GM12878 (cell line): ENCODE data around the gene ABHD17A. TPM values are rescaled to one million over a fixed set of nuclear protein-coding genes. Genes with fewer than 3 reads are reported as not detected.
A peak's percentile ranks its signal among the peaks of the same experiment; 100 is the strongest.

Experiments
- CBFB ChIP-seq: IDR thresholded peaks from 2 replicates; pipeline ENCODE4 v1.6.1; 2016; ENCODE audit warnings: antibody characterized with exemption, low read depth
- CREM ChIP-seq: IDR thresholded peaks from 2 replicates; pipeline ENCODE4 v1.6.1; 2014; ENCODE audit warnings: antibody characterized with exemption, low read depth
- GATAD2B ChIP-seq: fragments of 450-650 bp; conservative IDR thresholded peaks from 2 replicates; pipeline ENCODE4 v1.6.1; 2017; ENCODE audit warnings: low read depth, mild to moderate bottlenecking, moderate library complexity
- IRF4 ChIP-seq: IDR thresholded peaks from 2 replicates; pipeline ENCODE4 v1.6.1; 2011; ENCODE audit warnings: low read depth, low read length
- JUNB ChIP-seq: IDR thresholded peaks from 2 replicates; pipeline ENCODE4 v1.6.1; 2016; ENCODE audit warnings: antibody characterized with exemption, mild to moderate bottlenecking
- MEF2B ChIP-seq: fragments of 450-650 bp; IDR thresholded peaks from 2 replicates; pipeline ENCODE4 v1.6.1; 2018; ENCODE audit warnings: mild to moderate bottlenecking, moderate library complexity; ENCODE audit not compliant: partially characterized antibody, poor library complexity, severe bottlenecking
- MTA2 ChIP-seq: fragments of 450-650 bp; IDR thresholded peaks from 2 replicates; pipeline ENCODE4 v1.6.1; 2016; ENCODE audit warnings: low read depth, mild to moderate bottlenecking, moderate library complexity
- PAX8 ChIP-seq: fragments of 450-650 bp; IDR thresholded peaks from 2 replicates; pipeline ENCODE4 v1.6.1; 2017; ENCODE audit warnings: mild to moderate bottlenecking, moderate library complexity
- RAD21 ChIP-seq: IDR thresholded peaks from 2 replicates; pipeline ENCODE4 v1.6.1; 2011; ENCODE audit warnings: mild to moderate bottlenecking, low read depth, low read length, moderate library complexity; ENCODE audit not compliant: insufficient read depth
- SMAD5 ChIP-seq: IDR thresholded peaks from 2 replicates; pipeline ENCODE4 v1.6.1; 2016; ENCODE audit warnings: antibody characterized with exemption, low read depth
- SMARCA5 ChIP-seq: fragments of 450-650 bp; IDR thresholded peaks from 2 replicates; pipeline ENCODE4 v1.6.1; 2017; ENCODE audit warnings: mild to moderate bottlenecking
- SRF ChIP-seq, 2 experiments: IDR thresholded peaks; 2 replicates each; pipeline ENCODE4 v1.6.1; 2011; ENCODE audit warnings: low read depth in 2 of 2, low read length in 2 of 2, mild to moderate bottlenecking in 1 of 2, moderate library complexity in 1 of 2
- WRNIP1 ChIP-seq: IDR thresholded peaks from 2 replicates; pipeline ENCODE4 v1.6.1; 2011; ENCODE audit warnings: low read depth, low read length, improper control_type of control experiment, borderline replicate concordance
- ZZZ3 ChIP-seq: IDR thresholded peaks from 2 replicates; pipeline ENCODE4 v1.6.1; 2011; ENCODE audit warnings: low read depth; ENCODE audit not compliant: control insufficient read depth, insufficient read length
- polyA plus RNA-seq, 11 experiments: library from polyadenylated mRNA; depleted of rRNA in 4 of 11; unstranded in 6 of 11; stranded (reverse) in 5 of 11; fragments of >200 nt; fragmentation: Nextera tagmentation in 4 of 11; fragmentation: Illumina TruSeq in 1 of 11; extraction: Ambion mirVana in 4 of 11; extraction: Trizol in 1 of 11; gene quantifications; 1 replicate in 1 of 11; 2 replicates in 10 of 11; pipeline versions ENCODE4 v1.2.1 to v1.2.3, GENCODE V29; 2011 to 2016; ENCODE audit warnings: inconsistent platforms in 2 of 11, missing spikeins in 2 of 11, low read depth in 1 of 11
- total RNA-seq, 4 experiments: library from RNA; depleted of rRNA in 3 of 4; stranded (reverse); fragments of >200 nt in 3 of 4; fragmentation: Illumina TruSeq in 1 of 4; extraction: Trizol in 1 of 4; gene quantifications; 2 replicates each; pipeline versions ENCODE4 v1.2.1 to v1.2.3, GENCODE V29; 2013 to 2021
- TF ChIP-seq, protein P1 (sequence below): IDR thresholded peaks from 2 replicates; pipeline ENCODE4 v1.6.1; 2011; ENCODE audit warnings: low read depth, low read length, improper control_type of control experiment, borderline replicate concordance
- TF ChIP-seq, protein P2 (sequence below): fragments of 450-650 bp; IDR thresholded peaks from 2 replicates; pipeline ENCODE4 v1.6.1; 2017; ENCODE audit warnings: mild to moderate bottlenecking, low read depth, inconsistent platforms; ENCODE audit not compliant: poor library complexity, severe bottlenecking
- TF ChIP-seq, protein P3 (sequence below), 3 experiments: IDR thresholded peaks in 2 of 3; conservative IDR thresholded peaks in 1 of 3; 2 replicates each; pipeline ENCODE4 v1.5.1; 2011; ENCODE audit warnings: low read depth in 3 of 3, low read length in 3 of 3, mild to moderate bottlenecking in 3 of 3, control low read depth in 2 of 3, moderate library complexity in 2 of 3, inconsistent platforms in 1 of 3, mixed read lengths in 1 of 3; ENCODE audit not compliant: control insufficient read depth in 2 of 3, insufficient read depth in 1 of 3; ENCODE audit errors: extremely low read depth in 1 of 3
- TF ChIP-seq, protein P4 (sequence below): fragments of 450-650 bp; IDR thresholded peaks from 2 replicates; pipeline ENCODE4 v1.6.1; 2016; ENCODE audit warnings: mild to moderate bottlenecking, moderate library complexity, borderline replicate concordance
- TF ChIP-seq, protein P5 (sequence below): fragments of 450-650 bp; IDR thresholded peaks from 2 replicates; pipeline ENCODE4 v1.6.1; 2017; ENCODE audit warnings: mild to moderate bottlenecking

The ABHD17A gene
- total and polyA plus RNA-seq, 10 of the 15 experiments (the other 5 are each of a cell fraction or from before 2014, with no cell fraction given): 0.13 to 126 (median 28.8) TPM; not detected in 1

DNA sequence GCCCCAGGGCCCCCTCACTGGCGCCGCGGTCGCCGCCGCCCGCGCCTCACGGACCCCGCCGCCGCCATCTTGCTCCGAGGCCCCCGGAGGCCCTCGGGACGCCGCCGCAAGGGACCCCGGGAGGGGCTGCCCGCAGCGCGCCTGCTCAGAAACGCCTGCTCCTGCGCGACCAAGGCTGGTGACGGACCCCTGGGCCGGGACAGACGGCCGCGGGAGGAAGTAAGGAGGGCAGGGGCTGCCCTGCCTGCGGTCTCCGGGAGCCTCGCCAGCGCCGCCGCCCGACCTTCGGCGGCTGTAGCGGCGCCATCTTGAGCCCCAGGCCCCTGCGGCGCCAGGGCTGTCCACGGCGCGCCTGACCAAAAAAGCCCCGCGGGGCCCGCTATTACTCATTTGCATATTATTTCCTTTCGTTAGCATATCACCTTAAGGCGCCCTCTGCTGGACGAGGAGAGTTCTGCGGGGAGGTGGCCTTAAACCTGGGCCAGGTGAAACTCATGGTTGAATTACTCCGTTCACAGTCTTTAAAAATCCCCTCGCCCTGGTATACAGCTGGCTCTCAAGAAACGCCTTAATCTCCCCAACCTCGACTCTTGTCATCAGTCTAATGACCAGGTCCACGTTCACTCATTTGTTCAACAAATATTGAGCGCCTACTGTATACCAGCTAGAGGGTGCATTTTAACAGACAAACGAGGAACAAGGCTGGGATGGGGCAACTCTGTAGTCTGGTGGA is 36.7 kb downstream of the ABHD17A start, which contains the start of gene REXO1 (continued):
- TF ChIP-seq, protein P1, sequence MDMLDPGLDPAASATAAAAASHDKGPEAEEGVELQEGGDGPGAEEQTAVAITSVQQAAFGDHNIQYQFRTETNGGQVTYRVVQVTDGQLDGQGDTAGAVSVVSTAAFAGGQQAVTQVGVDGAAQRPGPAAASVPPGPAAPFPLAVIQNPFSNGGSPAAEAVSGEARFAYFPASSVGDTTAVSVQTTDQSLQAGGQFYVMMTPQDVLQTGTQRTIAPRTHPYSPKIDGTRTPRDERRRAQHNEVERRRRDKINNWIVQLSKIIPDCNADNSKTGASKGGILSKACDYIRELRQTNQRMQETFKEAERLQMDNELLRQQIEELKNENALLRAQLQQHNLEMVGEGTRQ: no peak
- TF ChIP-seq, protein P2, sequence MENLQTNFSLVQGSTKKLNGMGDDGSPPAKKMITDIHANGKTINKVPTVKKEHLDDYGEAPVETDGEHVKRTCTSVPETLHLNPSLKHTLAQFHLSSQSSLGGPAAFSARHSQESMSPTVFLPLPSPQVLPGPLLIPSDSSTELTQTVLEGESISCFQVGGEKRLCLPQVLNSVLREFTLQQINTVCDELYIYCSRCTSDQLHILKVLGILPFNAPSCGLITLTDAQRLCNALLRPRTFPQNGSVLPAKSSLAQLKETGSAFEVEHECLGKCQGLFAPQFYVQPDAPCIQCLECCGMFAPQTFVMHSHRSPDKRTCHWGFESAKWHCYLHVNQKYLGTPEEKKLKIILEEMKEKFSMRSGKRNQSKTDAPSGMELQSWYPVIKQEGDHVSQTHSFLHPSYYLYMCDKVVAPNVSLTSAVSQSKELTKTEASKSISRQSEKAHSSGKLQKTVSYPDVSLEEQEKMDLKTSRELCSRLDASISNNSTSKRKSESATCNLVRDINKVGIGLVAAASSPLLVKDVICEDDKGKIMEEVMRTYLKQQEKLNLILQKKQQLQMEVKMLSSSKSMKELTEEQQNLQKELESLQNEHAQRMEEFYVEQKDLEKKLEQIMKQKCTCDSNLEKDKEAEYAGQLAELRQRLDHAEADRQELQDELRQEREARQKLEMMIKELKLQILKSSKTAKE: no peak
- TF ChIP-seq SMARCA5: peak; percentile 93
- TF ChIP-seq, protein P3, sequence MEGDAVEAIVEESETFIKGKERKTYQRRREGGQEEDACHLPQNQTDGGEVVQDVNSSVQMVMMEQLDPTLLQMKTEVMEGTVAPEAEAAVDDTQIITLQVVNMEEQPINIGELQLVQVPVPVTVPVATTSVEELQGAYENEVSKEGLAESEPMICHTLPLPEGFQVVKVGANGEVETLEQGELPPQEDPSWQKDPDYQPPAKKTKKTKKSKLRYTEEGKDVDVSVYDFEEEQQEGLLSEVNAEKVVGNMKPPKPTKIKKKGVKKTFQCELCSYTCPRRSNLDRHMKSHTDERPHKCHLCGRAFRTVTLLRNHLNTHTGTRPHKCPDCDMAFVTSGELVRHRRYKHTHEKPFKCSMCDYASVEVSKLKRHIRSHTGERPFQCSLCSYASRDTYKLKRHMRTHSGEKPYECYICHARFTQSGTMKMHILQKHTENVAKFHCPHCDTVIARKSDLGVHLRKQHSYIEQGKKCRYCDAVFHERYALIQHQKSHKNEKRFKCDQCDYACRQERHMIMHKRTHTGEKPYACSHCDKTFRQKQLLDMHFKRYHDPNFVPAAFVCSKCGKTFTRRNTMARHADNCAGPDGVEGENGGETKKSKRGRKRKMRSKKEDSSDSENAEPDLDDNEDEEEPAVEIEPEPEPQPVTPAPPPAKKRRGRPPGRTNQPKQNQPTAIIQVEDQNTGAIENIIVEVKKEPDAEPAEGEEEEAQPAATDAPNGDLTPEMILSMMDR (IDR thresholded peaks at IDR 0.05 in 2 of 3, conservative IDR thresholded peaks at IDR 0.05 in 1 of 3; ENCODE audit: control insufficient read depth in 2 of 3, extremely low read depth in 1 of 3, insufficient read depth in 1 of 3, low read depth in 3 of 3, low read length in 3 of 3): peak; percentile 82 to 94 (median 84)
- TF ChIP-seq WRNIP1: no peak; the same call in 1 of the 2 replicates
- TF ChIP-seq MTA2: no peak
- TF ChIP-seq SRF (IDR thresholded peaks at IDR 0.05; ENCODE audit: low read depth in 2 of 2, low read length in 2 of 2): no peak
- TF ChIP-seq CREM: peak; percentile 46; the same call in 1 of the 2 replicates
- TF ChIP-seq, protein P4, sequence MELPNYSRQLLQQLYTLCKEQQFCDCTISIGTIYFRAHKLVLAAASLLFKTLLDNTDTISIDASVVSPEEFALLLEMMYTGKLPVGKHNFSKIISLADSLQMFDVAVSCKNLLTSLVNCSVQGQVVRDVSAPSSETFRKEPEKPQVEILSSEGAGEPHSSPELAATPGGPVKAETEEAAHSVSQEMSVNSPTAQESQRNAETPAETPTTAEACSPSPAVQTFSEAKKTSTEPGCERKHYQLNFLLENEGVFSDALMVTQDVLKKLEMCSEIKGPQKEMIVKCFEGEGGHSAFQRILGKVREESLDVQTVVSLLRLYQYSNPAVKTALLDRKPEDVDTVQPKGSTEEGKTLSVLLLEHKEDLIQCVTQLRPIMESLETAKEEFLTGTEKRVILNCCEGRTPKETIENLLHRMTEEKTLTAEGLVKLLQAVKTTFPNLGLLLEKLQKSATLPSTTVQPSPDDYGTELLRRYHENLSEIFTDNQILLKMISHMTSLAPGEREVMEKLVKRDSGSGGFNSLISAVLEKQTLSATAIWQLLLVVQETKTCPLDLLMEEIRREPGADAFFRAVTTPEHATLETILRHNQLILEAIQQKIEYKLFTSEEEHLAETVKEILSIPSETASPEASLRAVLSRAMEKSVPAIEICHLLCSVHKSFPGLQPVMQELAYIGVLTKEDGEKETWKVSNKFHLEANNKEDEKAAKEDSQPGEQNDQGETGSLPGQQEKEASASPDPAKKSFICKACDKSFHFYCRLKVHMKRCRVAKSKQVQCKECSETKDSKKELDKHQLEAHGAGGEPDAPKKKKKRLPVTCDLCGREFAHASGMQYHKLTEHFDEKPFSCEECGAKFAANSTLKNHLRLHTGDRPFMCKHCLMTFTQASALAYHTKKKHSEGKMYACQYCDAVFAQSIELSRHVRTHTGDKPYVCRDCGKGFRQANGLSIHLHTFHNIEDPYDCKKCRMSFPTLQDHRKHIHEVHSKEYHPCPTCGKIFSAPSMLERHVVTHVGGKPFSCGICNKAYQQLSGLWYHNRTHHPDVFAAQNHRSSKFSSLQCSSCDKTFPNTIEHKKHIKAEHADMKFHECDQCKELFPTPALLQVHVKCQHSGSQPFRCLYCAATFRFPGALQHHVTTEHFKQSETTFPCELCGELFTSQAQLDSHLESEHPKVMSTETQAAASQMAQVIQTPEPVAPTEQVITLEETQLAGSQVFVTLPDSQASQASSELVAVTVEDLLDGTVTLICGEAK: no peak
- TF ChIP-seq, protein P5, sequence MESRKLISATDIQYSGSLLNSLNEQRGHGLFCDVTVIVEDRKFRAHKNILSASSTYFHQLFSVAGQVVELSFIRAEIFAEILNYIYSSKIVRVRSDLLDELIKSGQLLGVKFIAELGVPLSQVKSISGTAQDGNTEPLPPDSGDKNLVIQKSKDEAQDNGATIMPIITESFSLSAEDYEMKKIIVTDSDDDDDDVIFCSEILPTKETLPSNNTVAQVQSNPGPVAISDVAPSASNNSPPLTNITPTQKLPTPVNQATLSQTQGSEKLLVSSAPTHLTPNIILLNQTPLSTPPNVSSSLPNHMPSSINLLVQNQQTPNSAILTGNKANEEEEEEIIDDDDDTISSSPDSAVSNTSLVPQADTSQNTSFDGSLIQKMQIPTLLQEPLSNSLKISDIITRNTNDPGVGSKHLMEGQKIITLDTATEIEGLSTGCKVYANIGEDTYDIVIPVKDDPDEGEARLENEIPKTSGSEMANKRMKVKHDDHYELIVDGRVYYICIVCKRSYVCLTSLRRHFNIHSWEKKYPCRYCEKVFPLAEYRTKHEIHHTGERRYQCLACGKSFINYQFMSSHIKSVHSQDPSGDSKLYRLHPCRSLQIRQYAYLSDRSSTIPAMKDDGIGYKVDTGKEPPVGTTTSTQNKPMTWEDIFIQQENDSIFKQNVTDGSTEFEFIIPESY: peak; percentile 89
- TF ChIP-seq RAD21: no peak
- peak; percentile 38; the same call in 1 of the 2 replicates for TF ChIP-seq CBFB
- peak; percentile 69 for TF ChIP-seq GATAD2B
- peak; percentile 61 for TF ChIP-seq MEF2B
- TF ChIP-seq PAX8: no peak
- TF ChIP-seq JUNB: no peak
- TF ChIP-seq ZZZ3: no peak
- no peak for TF ChIP-seq SMAD5
- TF ChIP-seq IRF4: no peak
